Measurements from ENCODE around the gene AAK1. TPM values are rescaled to one million over a fixed set of nuclear protein-coding genes. Genes with fewer than 3 reads are reported as not detected.

The AAK1 gene
- total and polyA plus RNA-seq, 10 of the 15 experiments (the other 5 are each of a cell fraction or from before 2014, with no cell fraction given), result 2.9 to 41.4 (median 17.5) TPM

GRCh38 chr2:69642709-69643601, 584 bp downstream of the AAK1 start (continued):
- TF ChIP-seq MYC (IDR thresholded peaks at IDR 0.05; ENCODE audit: insufficient read depth, insufficient read length, insufficient replicate concordance, low read length, severe bottlenecking) (no peak), IKZF1 (conservative IDR thresholded peaks at IDR 0.05) (no peak), CBX5 (IDR thresholded peaks at IDR 0.05; ENCODE audit: low read depth) (no peak; the same call in 1 of the 2 replicates), MEF2A (IDR thresholded peaks at IDR 0.05; ENCODE audit: insufficient read depth, low read depth, low read length) (no peak), ZSCAN29 (IDR thresholded peaks at IDR 0.05) (no peak), SRF (IDR thresholded peaks at IDR 0.05; ENCODE audit: low read depth in 2 of 2, low read length in 2 of 2) (no peak), RAD21 (IDR thresholded peaks at IDR 0.05; ENCODE audit: insufficient read depth, low read depth, low read length) (no peak), TBL1XR1 (IDR thresholded peaks at IDR 0.05; ENCODE audit: low read depth, low read length) (no peak), STAT3 (IDR thresholded peaks at IDR 0.05; ENCODE audit: low read depth, low read length) (no peak), NFYA (IDR thresholded peaks at IDR 0.05; ENCODE audit: borderline replicate concordance, low read depth, low read length) (no peak), HDGF (IDR thresholded peaks at IDR 0.05) (no peak), NKRF (conservative IDR thresholded peaks at IDR 0.05) (no peak; the same call in 1 of the 2 replicates), CTCF (IDR thresholded peaks at IDR 0.05 in 2 of 3, conservative IDR thresholded peaks at IDR 0.05 in 1 of 3; ENCODE audit: control insufficient read depth in 2 of 3, extremely low read depth in 1 of 3, insufficient read depth in 1 of 3, low read depth in 3 of 3, low read length in 3 of 3) (no peak), SIX5 (IDR thresholded peaks at IDR 0.05; ENCODE audit: low read depth, low read length, severe bottlenecking) (no peak), SMC3 (IDR thresholded peaks at IDR 0.05; ENCODE audit: borderline replicate concordance, low read length) (no peak)
- TF ChIP-seq, protein P1, sequence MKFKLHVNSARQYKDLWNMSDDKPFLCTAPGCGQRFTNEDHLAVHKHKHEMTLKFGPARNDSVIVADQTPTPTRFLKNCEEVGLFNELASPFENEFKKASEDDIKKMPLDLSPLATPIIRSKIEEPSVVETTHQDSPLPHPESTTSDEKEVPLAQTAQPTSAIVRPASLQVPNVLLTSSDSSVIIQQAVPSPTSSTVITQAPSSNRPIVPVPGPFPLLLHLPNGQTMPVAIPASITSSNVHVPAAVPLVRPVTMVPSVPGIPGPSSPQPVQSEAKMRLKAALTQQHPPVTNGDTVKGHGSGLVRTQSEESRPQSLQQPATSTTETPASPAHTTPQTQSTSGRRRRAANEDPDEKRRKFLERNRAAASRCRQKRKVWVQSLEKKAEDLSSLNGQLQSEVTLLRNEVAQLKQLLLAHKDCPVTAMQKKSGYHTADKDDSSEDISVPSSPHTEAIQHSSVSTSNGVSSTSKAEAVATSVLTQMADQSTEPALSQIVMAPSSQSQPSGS (IDR thresholded peaks at IDR 0.05; ENCODE audit: low read length), result 0 out of 2 replicates have a peak, but pooled peaks have one; percentile 24
- TF ChIP-seq, protein P2, sequence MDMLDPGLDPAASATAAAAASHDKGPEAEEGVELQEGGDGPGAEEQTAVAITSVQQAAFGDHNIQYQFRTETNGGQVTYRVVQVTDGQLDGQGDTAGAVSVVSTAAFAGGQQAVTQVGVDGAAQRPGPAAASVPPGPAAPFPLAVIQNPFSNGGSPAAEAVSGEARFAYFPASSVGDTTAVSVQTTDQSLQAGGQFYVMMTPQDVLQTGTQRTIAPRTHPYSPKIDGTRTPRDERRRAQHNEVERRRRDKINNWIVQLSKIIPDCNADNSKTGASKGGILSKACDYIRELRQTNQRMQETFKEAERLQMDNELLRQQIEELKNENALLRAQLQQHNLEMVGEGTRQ (IDR thresholded peaks at IDR 0.05; ENCODE audit: borderline replicate concordance, low read depth, low read length), result no peak
- TF ChIP-seq, protein P3, sequence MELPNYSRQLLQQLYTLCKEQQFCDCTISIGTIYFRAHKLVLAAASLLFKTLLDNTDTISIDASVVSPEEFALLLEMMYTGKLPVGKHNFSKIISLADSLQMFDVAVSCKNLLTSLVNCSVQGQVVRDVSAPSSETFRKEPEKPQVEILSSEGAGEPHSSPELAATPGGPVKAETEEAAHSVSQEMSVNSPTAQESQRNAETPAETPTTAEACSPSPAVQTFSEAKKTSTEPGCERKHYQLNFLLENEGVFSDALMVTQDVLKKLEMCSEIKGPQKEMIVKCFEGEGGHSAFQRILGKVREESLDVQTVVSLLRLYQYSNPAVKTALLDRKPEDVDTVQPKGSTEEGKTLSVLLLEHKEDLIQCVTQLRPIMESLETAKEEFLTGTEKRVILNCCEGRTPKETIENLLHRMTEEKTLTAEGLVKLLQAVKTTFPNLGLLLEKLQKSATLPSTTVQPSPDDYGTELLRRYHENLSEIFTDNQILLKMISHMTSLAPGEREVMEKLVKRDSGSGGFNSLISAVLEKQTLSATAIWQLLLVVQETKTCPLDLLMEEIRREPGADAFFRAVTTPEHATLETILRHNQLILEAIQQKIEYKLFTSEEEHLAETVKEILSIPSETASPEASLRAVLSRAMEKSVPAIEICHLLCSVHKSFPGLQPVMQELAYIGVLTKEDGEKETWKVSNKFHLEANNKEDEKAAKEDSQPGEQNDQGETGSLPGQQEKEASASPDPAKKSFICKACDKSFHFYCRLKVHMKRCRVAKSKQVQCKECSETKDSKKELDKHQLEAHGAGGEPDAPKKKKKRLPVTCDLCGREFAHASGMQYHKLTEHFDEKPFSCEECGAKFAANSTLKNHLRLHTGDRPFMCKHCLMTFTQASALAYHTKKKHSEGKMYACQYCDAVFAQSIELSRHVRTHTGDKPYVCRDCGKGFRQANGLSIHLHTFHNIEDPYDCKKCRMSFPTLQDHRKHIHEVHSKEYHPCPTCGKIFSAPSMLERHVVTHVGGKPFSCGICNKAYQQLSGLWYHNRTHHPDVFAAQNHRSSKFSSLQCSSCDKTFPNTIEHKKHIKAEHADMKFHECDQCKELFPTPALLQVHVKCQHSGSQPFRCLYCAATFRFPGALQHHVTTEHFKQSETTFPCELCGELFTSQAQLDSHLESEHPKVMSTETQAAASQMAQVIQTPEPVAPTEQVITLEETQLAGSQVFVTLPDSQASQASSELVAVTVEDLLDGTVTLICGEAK (IDR thresholded peaks at IDR 0.05; ENCODE audit: borderline replicate concordance), result no peak

Data from GM12878 (cell line).